HFF-Myc (cell line): ENCODE results near the gene TBCK.

Experiments
- DNase-seq: peaks from one replicate; pipeline ENCODE4 v3.0.0-alpha.2; 2011; ENCODE audit warnings: low read depth; ENCODE audit errors: extremely low read depth
- H3K4me3 ChIP-seq: replicated peaks from 2 replicates; pipeline ENCODE4 v1.5.1; 2011; ENCODE audit warnings: low read depth, mild to moderate bottlenecking, control low read depth, low read length
- TF ChIP-seq, protein P1 (sequence below): IDR thresholded peaks from 2 replicates; pipeline ENCODE4 v1.5.1; 2012; ENCODE audit warnings: mild to moderate bottlenecking, low read depth, low read length, control low read depth; ENCODE audit errors: missing control alignments

Gene TBCK

GRCh38 chr4:106041294-106042002 is 274.6 kb downstream of the TBCK start:
- no peak for DNase-seq
- TF ChIP-seq, protein P1, sequence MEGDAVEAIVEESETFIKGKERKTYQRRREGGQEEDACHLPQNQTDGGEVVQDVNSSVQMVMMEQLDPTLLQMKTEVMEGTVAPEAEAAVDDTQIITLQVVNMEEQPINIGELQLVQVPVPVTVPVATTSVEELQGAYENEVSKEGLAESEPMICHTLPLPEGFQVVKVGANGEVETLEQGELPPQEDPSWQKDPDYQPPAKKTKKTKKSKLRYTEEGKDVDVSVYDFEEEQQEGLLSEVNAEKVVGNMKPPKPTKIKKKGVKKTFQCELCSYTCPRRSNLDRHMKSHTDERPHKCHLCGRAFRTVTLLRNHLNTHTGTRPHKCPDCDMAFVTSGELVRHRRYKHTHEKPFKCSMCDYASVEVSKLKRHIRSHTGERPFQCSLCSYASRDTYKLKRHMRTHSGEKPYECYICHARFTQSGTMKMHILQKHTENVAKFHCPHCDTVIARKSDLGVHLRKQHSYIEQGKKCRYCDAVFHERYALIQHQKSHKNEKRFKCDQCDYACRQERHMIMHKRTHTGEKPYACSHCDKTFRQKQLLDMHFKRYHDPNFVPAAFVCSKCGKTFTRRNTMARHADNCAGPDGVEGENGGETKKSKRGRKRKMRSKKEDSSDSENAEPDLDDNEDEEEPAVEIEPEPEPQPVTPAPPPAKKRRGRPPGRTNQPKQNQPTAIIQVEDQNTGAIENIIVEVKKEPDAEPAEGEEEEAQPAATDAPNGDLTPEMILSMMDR: no peak
- no peak overlapping the region for H3K4me3 ChIP-seq

DNA sequence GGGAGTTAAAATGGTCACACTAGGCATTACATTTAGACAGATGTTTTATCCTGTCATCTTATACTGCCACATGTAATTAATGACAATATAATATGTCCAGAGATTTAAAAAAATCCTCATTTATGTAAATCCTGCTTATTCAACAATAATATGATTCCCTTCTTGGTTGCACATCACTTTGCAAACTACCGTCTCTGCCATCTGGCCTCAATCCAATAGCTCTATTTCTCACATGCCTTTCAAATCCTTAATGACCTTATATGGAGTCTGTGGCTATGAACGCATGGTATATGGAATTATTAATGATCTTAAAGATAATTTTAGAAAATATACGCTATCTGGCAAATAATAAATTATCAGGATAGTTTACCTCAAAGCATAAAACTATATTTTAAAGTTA is 276.2 kb downstream of the TBCK start:
- TF ChIP-seq, protein P1: no peak
- no peak overlapping the region for H3K4me3 ChIP-seq
- DNase-seq: no peak

DNA sequence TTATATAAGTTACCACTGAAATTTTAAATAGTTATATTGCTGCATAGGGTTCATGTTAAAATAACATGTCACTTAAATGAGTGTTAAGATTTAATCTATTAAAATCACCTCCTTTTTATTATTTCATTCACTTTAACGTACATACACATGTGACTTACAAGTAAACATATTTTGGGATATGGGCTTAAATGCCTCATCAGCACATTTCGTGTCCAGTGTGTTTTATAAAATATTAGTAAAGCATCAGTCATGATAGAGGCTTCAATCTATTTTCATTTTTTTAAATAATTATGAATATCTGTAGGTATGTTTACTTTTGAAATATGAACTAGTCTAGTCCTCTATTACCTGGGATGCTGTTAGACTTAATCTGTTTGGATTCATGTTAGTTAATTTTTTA is 277.1 kb downstream of the TBCK start:
- DNase-seq: no peak
- TF ChIP-seq, protein P1: no peak
- no peak overlapping the region for H3K4me3 ChIP-seq

DNA sequence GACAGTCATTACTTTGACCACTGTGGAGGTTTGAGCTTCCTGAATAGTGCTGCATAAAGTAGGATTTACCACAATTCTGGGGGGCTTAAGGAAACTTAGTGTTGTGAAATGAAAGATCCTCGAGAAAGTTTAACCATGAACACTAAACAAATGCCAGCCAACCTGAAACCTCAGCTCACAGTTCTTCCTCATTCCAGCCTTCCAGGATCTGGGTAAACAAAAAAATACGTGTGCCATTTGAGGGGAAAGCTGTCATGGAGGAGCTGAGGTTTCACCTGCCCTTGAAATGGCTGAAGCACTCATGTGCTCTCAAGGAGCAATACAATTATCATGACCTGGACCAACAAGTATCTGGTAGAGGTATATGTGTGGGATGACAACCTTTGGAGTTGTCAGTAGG is 278.0 kb downstream of the TBCK start:
- TF ChIP-seq, protein P1: no peak
- no peak for DNase-seq
- no peak overlapping the region for H3K4me3 ChIP-seq

DNA sequence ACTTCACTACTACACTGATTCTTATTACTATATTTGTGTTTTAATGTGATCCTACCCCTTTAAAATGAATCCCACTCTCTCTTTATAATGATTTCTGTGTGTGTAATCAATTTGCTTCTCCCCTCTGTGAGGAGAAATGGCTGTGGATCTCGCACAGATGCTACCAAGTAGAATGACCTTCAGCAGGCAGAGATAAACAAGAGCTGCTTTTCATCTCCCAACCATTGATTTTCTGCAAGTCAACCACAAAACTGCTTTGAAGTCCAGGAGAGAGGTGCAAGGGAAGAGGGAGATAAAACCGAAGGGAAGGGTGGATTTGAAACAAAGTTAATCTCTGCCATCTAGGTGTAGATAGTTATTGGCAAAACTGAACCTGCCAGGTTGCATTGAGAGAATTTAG is 279.2 kb downstream of the TBCK start:
- TF ChIP-seq, protein P1: no peak
- no peak for DNase-seq
- no peak overlapping the region for H3K4me3 ChIP-seq

GRCh38 chr4:106036334-106036733 is 279.7 kb downstream of the TBCK start:
- TF ChIP-seq, protein P1: no peak
- no peak overlapping the region for H3K4me3 ChIP-seq
- no peak for DNase-seq

DNA sequence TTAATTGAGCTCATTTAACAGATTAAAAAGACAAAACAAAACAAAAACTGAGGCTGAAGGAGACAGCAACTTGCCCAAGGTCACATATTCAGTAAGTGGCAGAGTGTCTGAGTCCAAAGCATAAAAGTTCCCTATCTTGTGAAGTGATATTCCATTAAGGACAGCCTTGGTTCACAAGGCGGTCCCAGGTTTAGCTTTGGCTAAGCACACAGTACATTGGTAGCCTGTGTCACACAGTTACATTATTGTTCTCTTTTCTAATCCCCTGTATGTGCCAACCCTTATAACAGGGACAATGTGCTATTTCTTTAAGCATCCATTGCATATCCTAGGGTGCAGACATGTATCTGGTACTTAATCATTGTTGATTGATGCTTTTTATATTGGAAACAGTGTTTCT is 280.8 kb downstream of the TBCK start:
- TF ChIP-seq, protein P1: no peak
- H3K4me3 ChIP-seq: no peak overlapping the region
- no peak for DNase-seq
